ENCODE measurements around the gene ARHGEF33.

The ARHGEF33 gene

GRCh38 chr2:38973266-38973665, 83.6 kb downstream of the ARHGEF33 start:
- no peak overlapping the region for H3K4me3 ChIP-seq (ENCODE audit: low read depth, low read length)
- TF ChIP-seq CTCF (IDR thresholded peaks at IDR 0.05; ENCODE audit: low read depth, low read length), result no peak

GRCh38 chr2:38975042-38975441, 85.4 kb downstream of the ARHGEF33 start:
- no peak for TF ChIP-seq CTCF (IDR thresholded peaks at IDR 0.05; ENCODE audit: low read depth, low read length)
- H3K4me3 ChIP-seq (ENCODE audit: low read depth, low read length), result no peak overlapping the region

- no peak for TF ChIP-seq CTCF (IDR thresholded peaks at IDR 0.05; ENCODE audit: low read depth, low read length)
- no peak overlapping the region for H3K4me3 ChIP-seq (ENCODE audit: low read depth, low read length)
Observed at GRCh38 chr2:38977047-38977446, 87.4 kb downstream of the ARHGEF33 start.

GRCh38 chr2:38978296-38978903, 88.7 kb downstream of the ARHGEF33 start:
- TF ChIP-seq CTCF (IDR thresholded peaks at IDR 0.05; ENCODE audit: low read depth, low read length), result no peak
- H3K4me3 ChIP-seq (ENCODE audit: low read depth, low read length), result no peak overlapping the region

GRCh38 chr2:38978908-38979307, 89.2 kb downstream of the ARHGEF33 start:
- TF ChIP-seq CTCF (IDR thresholded peaks at IDR 0.05; ENCODE audit: low read depth, low read length), result no peak
- H3K4me3 ChIP-seq (ENCODE audit: low read depth, low read length), result no peak overlapping the region

- no peak for TF ChIP-seq CTCF (IDR thresholded peaks at IDR 0.05; ENCODE audit: low read depth, low read length)
- H3K4me3 ChIP-seq (ENCODE audit: low read depth, low read length), result no peak overlapping the region
Observed at GRCh38 chr2:38981003-38981669, 91.5 kb downstream of the ARHGEF33 start.

GRCh38 chr2:38981670-38982357, 92.1 kb downstream of the ARHGEF33 start:
- TF ChIP-seq CTCF (IDR thresholded peaks at IDR 0.05; ENCODE audit: low read depth, low read length), result no peak
- H3K4me3 ChIP-seq (ENCODE audit: low read depth, low read length), result no peak overlapping the region
